ENCODE data around the gene ZFP62.

- TF ChIP-seq POLR2AphosphoS5 (IDR thresholded peaks at IDR 0.05; ENCODE audit: borderline replicate concordance, low read depth, low read length) (peak; percentile 73; the same call in 1 of the 2 replicates), EZH2 (IDR thresholded peaks at IDR 0.05) (no peak)
Measured at GRCh38 chr5:180802325-180803180, 58.5 kb downstream of the ZFP62 start, which contains the start of gene MGAT1.

All from SK-N-MC (cell line).